IPS-NIHi11 (cell line): Measurements from ENCODE around the gene UBE2G1.
"Not testable (repeated sequence)": the region's sequence is repeated elsewhere in the genome, so short reads cannot be mapped to it uniquely, and the experiment has no call there.

Experiments used
- DNase-seq: peaks from one replicate; pipeline ENCODE4 v3.0.0; 2012; ENCODE audit warnings: mixed read lengths, low spot score

The UBE2G1 gene

GRCh38 chr17:4375039-4375748, 8.7 kb upstream of the UBE2G1 start:
- no peak for DNase-seq

- DNase-seq = no peak
Measured at GRCh38 chr17:4369557-4370230, 3.2 kb upstream of the UBE2G1 start.

- no peak for DNase-seq
Measured at GRCh38 chr17:4368341-4368740, 1.9 kb upstream of the UBE2G1 start.

- not testable (repeated sequence) for DNase-seq
Measured at GRCh38 chr17:4367177-4367576, 702 bp upstream of the UBE2G1 start.

GRCh38 chr17:4365628-4366326, 698 bp downstream of the UBE2G1 start:
- peak; percentile 56 for DNase-seq

GRCh38 chr17:4365103-4365627, 1.3 kb downstream of the UBE2G1 start:
- peak; percentile 88 for DNase-seq

GRCh38 chr17:4364622-4365041, 1.8 kb downstream of the UBE2G1 start:
- no peak for DNase-seq

- no peak for DNase-seq
Measured at GRCh38 chr17:4362141-4362540, 4.3 kb downstream of the UBE2G1 start.

- no peak for DNase-seq
Measured at GRCh38 chr17:4358154-4358553, 8.3 kb downstream of the UBE2G1 start.

GRCh38 chr17:4357671-4358070, 8.8 kb downstream of the UBE2G1 start:
- no peak for DNase-seq

- no peak for DNase-seq
Measured at GRCh38 chr17:4357030-4357628, 9.3 kb downstream of the UBE2G1 start.

GRCh38 chr17:4354862-4355514, 11.5 kb downstream of the UBE2G1 start:
- DNase-seq = no peak

GRCh38 chr17:4354206-4354605, 12.3 kb downstream of the UBE2G1 start:
- DNase-seq = no peak

- not testable (repeated sequence) for DNase-seq
Measured at GRCh38 chr17:4350214-4350613, 16.3 kb downstream of the UBE2G1 start.

GRCh38 chr17:4345581-4346252, 20.8 kb downstream of the UBE2G1 start:
- DNase-seq = no peak

GRCh38 chr17:4344926-4345325, 21.5 kb downstream of the UBE2G1 start:
- no peak for DNase-seq

GRCh38 chr17:4342535-4342934, 23.9 kb downstream of the UBE2G1 start:
- DNase-seq = no peak

GRCh38 chr17:4341616-4341977, 24.9 kb downstream of the UBE2G1 start:
- DNase-seq = no peak

- no peak for DNase-seq
Measured at GRCh38 chr17:4340914-4341615, 25.4 kb downstream of the UBE2G1 start.

GRCh38 chr17:4334776-4335584, 31.5 kb downstream of the UBE2G1 start:
- no peak for DNase-seq
